DMS153 treated with DMSO at 0.1 percent for 48 hours (cell line): ENCODE measurements around the gene ATF6.

Experiments used
- DNase-seq: peaks from one replicate; lab custom pipeline; 2025; ENCODE audit not compliant: unreplicated experiment; lab: John Stamatoyannopoulos, UW

The ATF6 gene

DNA sequence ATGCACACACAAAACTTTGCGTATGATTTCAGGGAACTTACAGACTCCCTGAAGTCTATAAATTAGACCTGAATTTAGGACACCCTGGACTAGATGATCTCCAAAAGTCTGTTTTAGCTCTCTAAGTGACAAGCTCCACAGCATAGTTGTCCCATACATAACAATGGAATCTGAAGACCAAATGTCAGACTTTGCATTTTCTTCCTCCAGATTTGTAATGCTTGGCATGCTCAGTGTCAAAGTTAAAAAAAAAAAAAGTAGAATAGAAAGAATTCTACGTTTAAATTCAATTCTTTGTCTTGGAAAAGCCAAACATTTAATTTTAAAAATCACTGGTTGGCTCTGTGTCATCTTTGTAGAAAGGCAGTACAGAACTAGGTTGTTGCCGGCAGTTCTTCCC lies 190.8 kb downstream of the ATF6 start:
- DNase-seq: no peak

DNA sequence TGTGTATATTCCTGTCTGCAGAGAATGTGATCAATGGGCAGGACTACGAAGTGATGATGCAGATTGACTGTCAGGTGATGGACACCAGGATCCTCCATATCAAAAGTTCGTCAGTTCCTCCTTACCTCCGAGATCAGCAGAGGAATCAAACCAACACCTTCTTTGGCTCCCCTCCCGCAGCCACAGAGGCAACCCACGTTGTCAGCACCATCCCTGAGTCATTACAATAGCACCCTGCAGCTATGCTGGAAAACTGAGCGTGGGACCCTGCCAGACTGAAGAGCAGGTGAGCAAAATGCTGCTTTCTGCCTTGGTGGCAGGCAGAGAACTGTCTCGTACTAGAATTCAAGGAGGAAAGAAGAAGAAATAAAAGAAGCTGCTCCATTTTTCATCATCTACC lies 192.3 kb downstream of the ATF6 start:
- no peak for DNase-seq

DNA sequence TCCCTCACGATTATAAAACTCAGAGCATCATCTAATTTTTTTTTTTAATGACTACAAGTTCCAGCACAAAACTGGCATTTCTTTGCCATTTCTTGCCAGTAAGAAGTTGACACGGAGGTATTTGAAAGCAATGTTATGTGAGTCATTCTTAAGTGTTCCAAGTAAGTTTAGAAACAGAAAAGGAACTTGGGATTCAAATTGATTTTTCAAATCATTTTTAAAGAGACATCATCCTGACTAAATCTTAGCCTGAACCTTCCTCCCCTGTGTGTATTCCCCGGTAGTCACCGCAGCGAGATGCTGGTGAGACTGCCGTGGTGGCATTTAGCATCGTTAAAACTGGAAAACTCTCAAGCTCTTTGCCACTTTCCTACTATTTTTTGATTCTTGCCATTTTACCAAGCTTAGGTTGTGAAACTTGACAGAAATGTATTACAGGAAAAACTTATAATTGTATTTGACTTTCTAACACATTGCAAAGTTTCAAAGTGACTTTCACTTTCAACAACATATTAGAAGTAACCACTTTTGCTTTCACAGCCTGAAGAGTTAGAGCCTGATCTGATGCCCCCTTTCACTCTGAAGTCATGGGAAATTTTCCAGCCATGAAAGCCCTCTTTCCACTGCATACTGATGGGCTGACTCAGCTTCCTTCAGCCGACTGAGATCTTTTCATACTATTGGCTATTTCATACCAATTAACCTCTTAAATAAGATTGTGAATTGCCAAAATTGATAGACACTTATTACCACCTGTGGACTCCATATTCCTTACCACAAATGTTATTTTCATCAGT lies 196.2 kb downstream of the ATF6 start:
- no peak for DNase-seq

DNA sequence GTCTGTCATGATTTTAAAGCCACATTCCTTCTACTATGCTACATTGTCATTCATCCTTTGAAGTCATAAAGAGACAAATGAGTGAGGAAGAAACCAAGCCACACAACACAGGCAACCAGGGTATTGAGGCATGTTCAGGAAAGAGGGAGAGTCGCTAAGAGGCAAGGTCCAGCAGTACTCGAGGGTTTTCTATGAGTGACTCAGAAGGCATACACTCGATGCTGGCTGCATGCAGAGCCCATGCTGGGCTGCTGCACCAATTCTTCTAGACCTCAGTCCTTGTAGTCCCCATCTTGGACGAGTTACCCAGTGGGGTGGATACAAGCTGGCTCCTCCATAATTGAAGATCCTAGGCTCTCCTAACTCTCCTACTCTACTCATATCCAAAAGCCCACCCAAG lies 199.9 kb downstream of the ATF6 start:
- DNase-seq: no peak

DNA sequence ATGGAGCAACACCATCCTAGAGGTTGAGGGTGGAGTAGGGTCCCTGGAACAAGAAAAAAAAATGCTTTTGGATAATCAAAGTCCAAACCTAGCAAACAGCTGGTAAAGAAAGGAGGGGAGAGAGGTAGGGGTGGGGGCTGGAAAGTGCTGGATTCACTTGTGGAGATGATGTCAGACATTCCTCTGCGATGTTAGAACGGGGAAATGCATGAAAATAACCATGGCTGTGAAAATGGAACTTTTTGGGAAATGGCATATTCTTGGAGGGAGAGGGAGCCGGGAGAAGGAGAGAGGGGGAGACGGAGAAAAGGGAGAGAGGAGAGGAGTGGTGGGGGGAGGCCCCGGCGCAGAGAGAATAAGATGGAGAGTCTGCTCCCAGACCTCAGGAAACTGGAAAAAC lies 203.9 kb downstream of the ATF6 start:
- no peak for DNase-seq

DNA sequence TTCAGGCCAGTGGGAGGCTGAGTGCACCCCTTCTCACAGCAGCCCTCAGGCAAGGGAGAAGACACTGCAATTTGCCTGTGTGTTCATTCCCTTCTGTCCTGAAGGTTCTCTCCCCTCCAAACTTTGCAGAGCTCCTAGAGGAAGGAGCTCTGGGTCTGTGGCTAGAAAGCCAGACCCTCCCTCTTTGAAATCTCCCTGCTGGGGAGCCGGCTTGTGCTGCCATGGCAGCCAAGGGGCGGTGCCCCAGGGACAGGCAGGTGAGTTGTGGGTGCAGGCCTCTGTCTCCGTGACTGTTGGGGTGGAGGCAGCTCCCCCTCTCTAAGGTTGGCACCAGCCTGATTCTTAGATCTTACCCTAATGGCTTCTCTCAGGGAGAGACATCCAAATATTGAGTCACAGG lies 204.5 kb downstream of the ATF6 start:
- no peak for DNase-seq

DNA sequence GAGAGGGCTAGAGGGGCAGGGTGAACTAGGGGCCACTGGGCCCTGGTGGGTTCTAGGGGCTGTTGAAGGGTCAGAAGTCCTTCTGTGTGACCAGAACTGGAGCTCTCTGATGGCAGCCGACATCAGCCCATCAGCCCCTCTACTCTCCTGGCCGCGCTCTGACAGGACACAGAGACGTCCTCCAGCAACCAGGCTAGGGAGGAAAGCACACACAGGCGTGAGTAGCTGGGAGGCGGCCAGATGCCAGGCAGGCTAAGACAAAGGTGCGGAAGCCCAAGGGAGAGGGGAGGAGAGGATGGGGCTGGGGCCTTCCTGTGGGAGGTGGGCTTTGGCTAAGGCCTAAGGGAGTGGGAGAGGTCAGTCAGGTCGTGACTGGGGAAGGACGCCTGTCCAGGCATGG lies 206.7 kb downstream of the ATF6 start:
- DNase-seq: no peak

DNA sequence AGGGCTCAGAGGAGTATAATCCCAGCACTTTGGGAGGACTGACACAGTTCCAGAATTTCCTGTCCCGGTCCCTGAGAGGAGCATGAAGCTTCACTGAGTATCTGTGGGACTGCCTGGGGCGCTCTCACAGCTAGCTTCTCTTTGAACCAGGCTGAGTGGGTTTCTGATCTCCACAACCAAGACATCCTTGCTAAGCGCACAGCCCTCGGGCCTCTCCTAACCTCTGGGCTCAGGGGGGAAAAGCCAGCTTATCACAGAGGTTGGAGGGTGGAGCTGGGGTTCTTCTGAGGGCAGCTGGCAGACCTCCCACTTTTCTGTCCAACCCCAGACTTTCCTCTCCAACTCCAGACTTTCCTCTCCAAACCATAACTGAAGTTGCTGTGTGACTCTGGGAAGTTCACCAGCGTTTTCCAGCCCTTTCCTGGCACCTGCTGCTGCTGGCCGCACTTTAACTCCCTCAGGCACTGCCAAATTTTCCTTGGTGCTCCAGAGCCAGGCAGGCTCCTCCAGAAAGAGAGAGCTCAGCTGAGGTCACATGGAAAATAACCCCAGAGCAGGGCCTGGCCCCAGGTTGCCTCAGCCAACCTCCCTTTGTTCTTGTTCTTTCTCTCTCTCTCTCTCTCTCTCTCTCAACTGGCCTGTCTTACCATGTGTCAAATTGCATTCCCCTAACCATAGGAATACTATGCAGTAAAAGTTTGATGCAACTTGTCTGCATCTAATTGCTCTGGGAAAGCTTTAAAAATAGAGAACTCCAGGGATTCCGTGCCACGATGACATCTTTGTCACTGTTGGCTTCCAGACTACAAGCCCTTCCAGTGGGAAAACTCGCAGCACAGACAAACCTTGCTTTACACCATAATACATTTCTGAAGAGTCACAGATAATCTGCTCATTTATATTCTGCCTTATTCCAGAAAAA lies 208.1 kb downstream of the ATF6 start:
- no peak for DNase-seq

DNA sequence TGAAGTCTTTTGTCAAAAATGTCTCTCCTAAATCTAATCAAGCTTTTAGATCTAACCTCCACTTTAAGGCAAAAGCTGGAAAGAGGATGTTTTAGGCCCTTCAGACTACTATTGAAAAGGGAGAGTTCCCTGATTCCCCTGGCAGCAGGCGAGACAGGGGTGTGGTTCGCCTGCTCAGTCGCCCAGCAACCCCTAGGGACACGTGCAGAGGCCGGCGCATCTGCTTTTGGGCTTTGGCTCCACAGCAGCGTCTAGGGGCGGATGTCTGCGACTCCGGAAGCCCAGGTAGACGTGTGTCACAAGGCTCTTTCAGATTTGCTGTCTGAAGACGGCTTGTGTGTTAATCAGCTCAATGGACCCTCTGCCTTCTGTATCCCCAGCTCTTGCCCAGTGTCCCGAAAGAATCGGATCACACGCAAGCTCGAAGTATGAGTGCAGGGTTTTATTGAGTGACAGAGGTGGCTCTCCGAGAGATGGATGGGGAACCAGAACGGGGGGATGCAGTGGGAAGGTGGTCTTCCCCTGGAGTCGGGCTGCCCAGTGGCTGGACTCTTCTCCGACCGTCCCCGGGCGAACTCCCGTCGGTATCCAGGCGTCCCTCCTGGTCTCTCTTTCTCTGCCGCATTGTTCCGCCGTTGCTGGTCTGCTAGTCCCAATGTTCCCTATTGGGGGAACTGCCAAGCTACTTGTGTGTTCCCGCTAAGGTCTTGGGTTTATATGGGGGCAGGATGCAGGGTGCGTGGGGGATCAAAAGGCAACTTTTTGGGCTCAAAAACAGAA lies 212.1 kb downstream of the ATF6 start:
- peak; percentile 38 for DNase-seq

DNA sequence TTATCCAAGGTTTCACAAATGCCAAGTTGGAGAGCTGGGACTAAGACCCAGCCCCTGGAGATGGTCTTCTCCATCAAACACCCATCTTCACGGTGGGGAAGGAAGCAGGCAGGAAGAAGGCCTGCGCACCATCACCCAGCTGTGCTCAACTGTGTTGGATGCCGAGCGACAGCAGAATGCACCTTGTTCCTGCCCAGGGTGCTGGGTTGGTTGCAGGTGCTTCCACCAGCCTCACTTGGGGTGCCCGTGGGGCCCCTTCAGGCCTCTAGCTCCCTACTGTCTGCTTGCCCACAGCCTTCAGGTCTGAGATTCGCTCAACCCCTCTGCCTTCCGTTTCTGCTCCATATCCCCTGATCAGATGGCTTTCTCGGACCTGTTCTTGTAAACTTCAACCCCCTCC lies 215.0 kb downstream of the ATF6 start:
- no peak for DNase-seq

DNA sequence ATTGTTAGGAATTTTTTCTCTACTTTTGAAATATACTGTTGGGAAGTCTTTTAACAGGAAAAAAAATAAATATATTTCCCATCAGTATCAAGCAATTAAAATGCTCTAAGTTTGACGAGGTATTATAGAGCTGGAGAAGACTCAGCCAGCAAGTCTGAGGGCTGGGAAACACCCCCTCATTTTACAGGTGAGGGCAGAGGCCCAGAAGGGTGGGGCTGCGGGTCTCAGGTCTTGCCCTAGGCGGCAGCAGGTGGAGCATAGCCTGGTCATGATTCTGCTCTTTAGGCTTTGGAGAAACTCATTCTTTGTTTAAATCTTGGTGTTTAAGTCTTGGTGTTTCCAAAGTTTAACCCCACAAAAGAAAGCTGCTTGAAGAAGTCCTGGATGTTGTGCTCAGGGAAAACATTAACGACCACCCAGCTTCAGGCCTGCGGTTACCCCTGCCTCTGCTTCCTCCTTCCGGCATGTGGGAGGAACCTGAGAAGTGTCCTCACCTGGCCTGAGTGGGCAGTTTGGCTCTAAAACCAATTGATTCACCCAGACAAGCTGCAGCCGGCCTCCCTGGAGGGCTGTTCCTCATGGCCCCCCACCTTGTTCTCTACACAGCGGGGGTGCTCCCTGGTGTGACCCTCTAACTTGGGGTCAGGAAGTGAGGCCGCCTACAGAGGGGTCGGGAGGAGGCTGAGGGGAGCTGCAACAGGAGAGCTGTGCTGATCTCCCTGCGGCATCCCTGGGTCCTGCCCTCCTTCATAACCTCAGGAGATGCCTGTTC lies 215.8 kb downstream of the ATF6 start:
- DNase-seq: no peak

DNA sequence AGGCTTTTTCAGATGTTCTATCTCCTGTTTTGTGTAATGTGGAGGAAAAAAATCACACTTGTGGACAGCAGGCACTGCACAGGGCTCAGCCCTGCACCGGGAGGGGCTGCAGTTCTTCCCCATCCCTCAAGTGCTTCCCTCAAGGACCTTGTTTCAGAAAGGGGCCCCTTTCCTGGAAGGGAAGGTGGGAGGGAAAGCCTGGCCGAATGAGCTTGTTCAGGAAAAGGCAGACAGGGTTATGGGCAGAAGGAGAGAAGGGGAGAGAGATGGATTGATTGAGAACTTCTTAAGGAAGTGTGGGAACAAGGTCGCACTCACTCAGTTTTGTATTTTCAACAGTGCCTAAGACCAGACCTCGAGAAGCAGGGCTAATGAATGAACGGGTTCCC lies 216.4 kb downstream of the ATF6 start:
- no peak for DNase-seq

DNA sequence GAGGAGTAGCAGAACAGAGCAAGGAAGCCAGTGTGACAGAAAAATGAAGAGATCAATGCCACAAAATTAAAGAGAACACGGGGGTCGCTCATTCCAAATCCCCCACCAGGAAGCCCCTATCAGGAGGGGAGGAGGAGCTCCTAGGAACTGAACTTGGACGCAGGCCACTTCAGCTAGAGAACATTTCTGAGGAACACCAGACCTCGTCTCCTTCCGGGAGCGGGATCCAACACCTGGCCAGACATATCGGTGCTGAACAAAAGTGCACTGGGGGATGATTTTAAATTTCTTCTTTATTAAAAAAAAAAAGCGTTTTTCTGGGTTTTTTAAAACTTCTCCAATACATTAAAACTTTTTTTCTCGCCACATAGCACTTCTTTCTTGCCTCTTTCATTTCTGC lies 216.8 kb downstream of the ATF6 start:
- no peak for DNase-seq

DNA sequence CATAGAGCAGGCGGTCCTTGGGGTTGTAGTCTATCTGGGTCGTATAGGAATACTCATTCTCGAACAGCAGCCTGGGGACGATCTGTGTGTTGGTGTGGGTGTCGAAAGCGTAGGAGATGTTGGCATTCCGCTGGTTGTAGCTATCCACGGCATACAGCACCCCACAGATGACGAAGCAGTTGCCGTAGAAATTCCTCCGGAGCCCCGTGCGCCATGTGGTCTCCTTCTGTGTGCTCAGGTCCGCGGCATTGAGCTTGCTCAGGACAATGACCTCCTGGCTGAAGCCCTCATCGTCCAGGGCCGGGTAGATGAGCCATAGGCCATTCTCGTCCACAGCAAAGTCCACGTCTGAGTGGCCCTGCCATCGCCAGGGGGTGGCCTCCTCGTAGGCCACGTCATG lies 217.6 kb downstream of the ATF6 start:
- DNase-seq: no peak

DNA sequence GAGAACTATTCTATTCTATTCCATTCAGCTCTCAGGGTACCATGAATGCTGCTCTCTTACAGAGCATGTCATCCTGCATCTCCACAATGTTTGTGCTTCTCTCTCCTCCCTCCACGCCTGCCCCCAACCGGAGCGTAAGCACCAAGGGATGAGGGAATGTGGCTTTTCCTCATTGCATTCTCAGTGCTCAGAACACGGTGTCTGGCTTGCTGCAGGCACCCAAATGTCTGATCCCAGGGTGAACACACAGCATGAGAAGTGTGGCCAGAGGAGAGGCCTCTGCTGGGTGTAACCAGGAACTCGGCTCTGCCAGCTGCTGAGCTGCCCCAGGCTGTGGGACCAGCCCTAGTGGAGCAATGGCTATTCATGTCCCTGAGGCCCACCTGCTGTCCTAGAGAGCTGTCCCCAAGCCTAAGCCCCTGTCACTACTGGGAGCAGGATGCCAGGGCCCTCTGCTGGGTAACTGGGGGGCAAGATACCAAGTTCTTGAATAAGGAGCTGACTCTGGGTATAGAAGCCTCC lies 219.2 kb downstream of the ATF6 start:
- no peak for DNase-seq

DNA sequence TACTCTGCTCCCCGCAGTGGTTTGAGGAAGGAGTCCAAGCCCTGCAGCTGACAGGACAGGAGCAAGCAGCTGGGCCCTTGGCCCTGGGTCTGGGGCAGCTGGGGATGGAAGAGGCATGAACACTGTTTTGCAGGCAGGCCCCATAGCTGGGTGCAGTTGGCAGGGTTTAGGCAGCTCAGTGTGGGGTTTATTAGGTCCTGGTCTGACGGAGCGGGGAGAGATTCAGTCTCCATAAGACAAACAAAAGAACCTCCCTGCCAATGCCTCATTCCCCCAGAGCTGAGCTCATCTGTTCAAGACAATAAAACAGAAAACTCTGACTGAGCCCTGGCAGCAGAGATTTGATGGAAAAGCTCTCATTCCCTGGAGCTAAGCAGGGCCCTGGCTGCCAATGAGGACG lies 220.2 kb downstream of the ATF6 start:
- no peak for DNase-seq

DNA sequence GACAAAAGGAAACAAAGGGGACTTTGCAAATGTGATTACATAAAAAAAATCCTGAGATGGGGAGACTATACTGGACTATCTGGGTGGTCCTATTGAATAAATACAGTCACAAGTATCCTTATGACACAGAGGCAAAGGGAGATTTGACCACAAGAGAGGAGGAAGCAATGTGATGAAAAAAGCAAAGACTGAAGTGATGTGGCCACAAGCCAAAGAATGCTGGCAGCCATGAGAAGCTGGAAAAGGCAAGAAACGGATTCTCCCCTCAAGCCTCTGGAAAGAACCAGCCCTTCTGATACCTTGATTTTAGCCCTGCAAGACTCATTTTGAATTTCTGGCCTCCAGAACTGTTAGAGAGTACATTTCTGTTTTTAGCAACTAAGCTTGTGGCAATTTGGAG lies 221.2 kb downstream of the ATF6 start:
- DNase-seq: no peak

DNA sequence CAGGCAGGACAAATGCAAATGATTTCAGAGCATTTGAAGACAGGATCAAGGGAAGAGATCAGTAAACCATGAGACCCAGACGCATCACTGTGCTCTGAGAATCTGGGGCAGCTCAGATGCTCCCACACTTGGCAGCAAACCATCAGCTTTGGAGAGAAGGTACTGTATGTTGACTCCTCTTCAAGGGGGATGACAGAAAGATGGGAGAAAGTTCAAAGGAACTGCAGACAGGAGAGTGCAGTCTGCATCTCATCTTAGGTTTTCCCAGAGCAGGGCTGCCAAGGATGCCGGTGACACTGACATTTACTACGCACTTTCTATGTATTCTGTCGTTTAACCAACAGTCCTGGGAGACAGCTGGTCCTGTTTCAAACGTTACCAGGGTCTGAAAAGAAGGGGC lies 221.8 kb downstream of the ATF6 start:
- DNase-seq: no peak

DNA sequence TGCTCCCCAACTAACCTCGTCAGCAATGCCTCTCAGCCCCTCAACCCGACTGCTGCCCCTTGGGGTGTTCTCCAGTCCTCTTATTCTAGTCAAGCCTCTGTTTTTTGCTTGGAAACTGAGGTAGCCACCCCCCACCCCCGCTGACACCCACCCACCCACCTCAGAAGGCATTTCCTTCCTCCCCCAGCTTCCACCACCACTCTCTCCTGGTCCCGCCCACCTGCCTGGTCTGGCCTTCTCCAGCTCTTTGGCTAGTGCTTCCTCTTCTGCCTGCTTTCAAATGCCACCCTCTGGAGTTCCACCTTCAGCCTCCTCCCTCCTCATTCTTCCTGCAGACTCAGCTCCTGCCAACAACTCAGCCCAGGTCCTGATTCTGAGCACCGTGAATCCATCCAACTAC lies 222.3 kb downstream of the ATF6 start:
- DNase-seq: no peak

DNA sequence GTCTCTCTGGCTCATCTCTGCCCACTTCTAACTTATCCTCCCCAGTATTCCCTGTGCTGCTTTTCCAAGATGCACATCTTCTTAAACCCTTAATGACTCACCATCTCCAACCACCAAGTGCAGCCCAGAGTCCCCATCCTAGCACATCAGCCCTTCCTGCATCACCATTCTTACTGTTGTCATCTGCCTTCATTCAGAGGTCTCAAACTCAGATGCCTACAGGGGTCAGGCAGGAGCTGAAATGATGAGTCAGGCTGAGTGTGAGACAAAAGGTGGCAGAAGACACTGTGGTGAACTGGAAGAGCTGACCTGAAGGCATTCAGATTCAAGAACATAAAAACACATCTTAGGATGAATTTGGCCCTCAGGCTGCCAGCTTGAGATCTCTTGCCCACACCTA lies 223.0 kb downstream of the ATF6 start:
- no peak for DNase-seq

DNA sequence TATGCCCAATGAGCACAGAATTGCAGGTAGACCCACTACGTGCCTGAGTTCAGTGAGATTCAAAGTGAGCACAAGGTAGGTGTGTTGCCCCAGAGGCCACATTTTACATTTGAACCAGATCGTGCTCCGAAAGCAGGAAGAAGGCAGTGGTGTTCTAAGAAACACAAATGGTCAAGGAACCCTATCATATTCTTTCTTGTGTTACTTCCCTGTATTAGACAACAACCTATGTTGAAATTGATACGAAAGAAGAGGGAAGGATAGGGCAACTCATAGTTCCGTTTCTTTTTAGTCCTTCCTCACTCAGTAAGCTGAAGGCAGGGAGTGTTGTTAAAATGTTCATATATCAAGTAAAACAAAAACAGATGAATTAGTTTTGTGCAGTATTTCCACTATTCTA lies 223.7 kb downstream of the ATF6 start:
- no peak for DNase-seq
